Activated T-helper 2 cell treated with anti-CD3 and anti-CD28 coated beads, Interferon-gamma antibody, Interleukin-2, Interleukin-4, amounts not matched to agents 10 μg/mL and 5 μg/mL and 100 μg/mL, durations not matched to agents 14 hours and 24 hours and 36 hours (primary cell): ENCODE measurements around the gene SIRPB1. TPM values are rescaled to one million over a fixed set of nuclear protein-coding genes. Genes with fewer than 3 reads are reported as not detected.
"Not testable (repeated sequence)": the region's sequence is repeated elsewhere in the genome, so short reads cannot be mapped to it uniquely, and the experiment has no call there.

Experiments used
- DNase-seq: peaks from one replicate; pipeline ENCODE4 v3.0.0; 2021; ENCODE audit warnings: low spot score
- H3K27ac Mint-ChIP-seq: one replicate; pipeline ENCODE4 v1.8.0; 2021; ENCODE audit warnings: mixed read lengths
- H3K27me3 Mint-ChIP-seq: one replicate; pipeline ENCODE4 v1.8.0; 2021; ENCODE audit warnings: low read depth, mixed read lengths
- H3K36me3 Mint-ChIP-seq: one replicate; pipeline ENCODE4 v1.8.0; 2021; ENCODE audit warnings: low read depth, mixed read lengths
- H3K4me1 Mint-ChIP-seq: one replicate; pipeline ENCODE4 v1.8.0; 2021; ENCODE audit warnings: low read depth, mixed read lengths
- H3K4me3 Mint-ChIP-seq: one replicate; pipeline ENCODE4 v1.8.0; 2021; ENCODE audit warnings: low read depth, mild to moderate bottlenecking, moderate library complexity, mixed read lengths
- H3K9me3 Mint-ChIP-seq: one replicate; pipeline ENCODE4 v1.8.0; 2021; ENCODE audit warnings: mixed read lengths
- intact Hi-C: fragments of 100-400 bp; cut with micrococcal nuclease; formaldehyde crosslinking; loops from one replicate; pipeline ENCODE4 v1.15.1; 2023
- total RNA-seq: library from RNA; stranded (reverse); gene quantifications from 2 replicates; pipeline ENCODE4 v1.2.3, GENCODE V29; 2022

The SIRPB1 gene
- total RNA-seq, 1 donor from 2014 or later, result 1.6 TPM

DNA sequence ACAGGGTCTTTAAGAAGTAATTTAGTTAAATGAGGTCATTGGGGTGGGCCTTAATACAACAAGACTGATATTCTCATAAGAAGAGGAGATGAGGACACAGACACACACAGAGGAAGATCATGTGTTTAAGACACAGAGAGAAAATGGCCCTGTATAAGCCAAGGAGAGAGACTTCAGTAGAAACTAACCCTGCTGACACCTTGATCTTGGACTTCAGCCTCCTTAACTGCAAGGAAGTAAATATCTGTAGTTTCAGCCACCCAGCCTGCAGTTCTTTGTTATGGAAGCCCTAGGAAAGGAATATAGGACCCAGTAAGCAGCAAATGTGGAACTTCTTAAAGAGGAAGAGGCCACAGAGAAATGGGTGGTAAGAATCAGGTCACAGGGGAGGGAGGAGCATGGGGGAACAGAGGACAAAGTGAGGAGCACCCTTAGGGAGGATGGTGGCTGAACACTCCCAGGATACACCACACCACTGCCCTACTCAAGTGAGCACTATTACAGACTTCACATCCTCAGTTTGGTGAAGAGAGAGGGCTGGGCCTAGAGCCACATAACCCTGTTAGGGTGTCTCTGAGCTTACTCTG, 762 bp downstream of the SIRPB1 start:
- Mint-ChIP-seq H3K27ac (no peak overlapping the region), H3K9me3 (peaks cover 11% of the 10 kb centered on the region), H3K36me3 (peaks cover 31% of the 10 kb centered on the region), H3K27me3 (no peaks in the 10 kb centered on the region), H3K4me3 (no peak overlapping the region), H3K4me1 (peaks cover 46% of the 10 kb centered on the region)
- DNase-seq, result no peak
- intact Hi-C loops, result no loop called here

DNA sequence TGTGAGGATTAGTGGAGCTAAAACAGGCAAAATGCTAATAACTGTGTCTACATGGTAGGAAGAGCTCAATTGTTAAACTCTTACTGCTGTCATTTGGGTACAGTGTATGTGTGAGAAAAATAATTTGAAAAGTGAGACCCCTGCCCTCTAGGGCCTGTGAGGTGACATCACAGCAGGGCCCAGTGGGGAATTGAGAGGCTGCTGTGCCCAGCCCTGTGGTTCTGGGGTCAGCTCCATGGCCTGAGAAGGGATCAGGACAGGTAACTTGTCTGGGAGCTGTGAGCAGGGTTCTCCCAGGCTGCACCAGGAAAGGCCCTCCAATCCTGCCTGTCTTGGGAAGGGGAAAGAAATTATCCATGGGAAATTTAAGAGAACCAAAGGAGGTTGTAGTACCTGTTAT, 1.3 kb downstream of the SIRPB1 start:
- Mint-ChIP-seq H3K4me3 (no peak overlapping the region), H3K9me3 (peaks cover 11% of the 10 kb centered on the region), H3K4me1 (peaks cover 46% of the 10 kb centered on the region), H3K36me3 (peaks cover 31% of the 10 kb centered on the region), H3K27ac (no peak overlapping the region), H3K27me3 (no peaks in the 10 kb centered on the region)
- intact Hi-C loops, result no loop called here
- DNase-seq, result no peak

- Mint-ChIP-seq H3K27ac (no peak overlapping the region), H3K27me3 (no peaks in the 10 kb centered on the region), H3K4me1 (peaks cover 34% of the 10 kb centered on the region), H3K9me3 (peaks cover 11% of the 10 kb centered on the region), H3K4me3 (no peak overlapping the region), H3K36me3 (peaks cover 31% of the 10 kb centered on the region)
- intact Hi-C loops, result no loop called here
- DNase-seq, result no peak
Observed at GRCh38 chr20:1616858-1617434, 2.9 kb downstream of the SIRPB1 start.

GRCh38 chr20:1610404-1610803, 9.4 kb downstream of the SIRPB1 start:
- H3K27ac Mint-ChIP-seq, intact Hi-C loops, H3K4me1 Mint-ChIP-seq, H3K36me3 Mint-ChIP-seq, H3K4me3 Mint-ChIP-seq, H3K9me3 Mint-ChIP-seq, H3K27me3 Mint-ChIP-seq, DNase-seq: not testable (repeated sequence)

- H3K9me3 Mint-ChIP-seq, DNase-seq, H3K4me3 Mint-ChIP-seq, intact Hi-C loops, H3K36me3 Mint-ChIP-seq, H3K27me3 Mint-ChIP-seq, H3K4me1 Mint-ChIP-seq, H3K27ac Mint-ChIP-seq: not testable (repeated sequence)
Observed at GRCh38 chr20:1608678-1609347, 11.0 kb downstream of the SIRPB1 start.

GRCh38 chr20:1600736-1601135, 19.1 kb downstream of the SIRPB1 start:
- Mint-ChIP-seq H3K27ac (no peak overlapping the region), H3K36me3 (no peaks in the 10 kb centered on the region), H3K4me1 (no peaks in the 10 kb centered on the region), H3K4me3 (no peak overlapping the region), H3K27me3 (no peaks in the 10 kb centered on the region), H3K9me3 (no peaks in the 10 kb centered on the region)
- intact Hi-C loops, result no loop called here
- no peak for DNase-seq

DNA sequence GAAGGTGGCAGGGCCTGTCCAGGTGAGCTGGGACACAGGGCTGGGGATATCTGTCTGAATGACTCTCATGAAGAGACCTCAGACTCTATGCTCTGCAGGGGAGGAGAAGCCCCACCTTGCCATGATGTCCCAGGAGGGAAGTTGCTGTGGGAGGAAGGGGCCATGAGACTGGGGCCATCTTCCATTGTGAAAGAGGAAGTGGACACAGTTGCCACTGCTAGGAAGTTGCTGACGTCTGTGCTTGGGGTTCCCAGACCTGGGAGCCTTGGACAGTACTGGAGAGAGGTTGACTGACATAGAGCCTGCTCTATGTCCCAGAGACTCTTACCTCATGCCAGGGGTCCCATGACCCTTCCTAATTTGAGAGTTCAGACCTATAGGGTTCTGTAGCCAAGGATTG, 24.5 kb downstream of the SIRPB1 start:
- Mint-ChIP-seq H3K4me3 (no peak overlapping the region), H3K27ac (no peak overlapping the region), H3K27me3 (no peaks in the 10 kb centered on the region), H3K36me3 (no peaks in the 10 kb centered on the region), H3K9me3 (no peaks in the 10 kb centered on the region), H3K4me1 (no peaks in the 10 kb centered on the region)
- no peak for DNase-seq
- intact Hi-C loops, result no loop called here

- Mint-ChIP-seq H3K9me3 (no peaks in the 10 kb centered on the region), H3K4me1 (no peaks in the 10 kb centered on the region), H3K27me3 (no peaks in the 10 kb centered on the region), H3K4me3 (no peak overlapping the region), H3K27ac (no peak overlapping the region), H3K36me3 (no peaks in the 10 kb centered on the region)
- DNase-seq, result no peak
- intact Hi-C loops, result no loop called here
Observed at GRCh38 chr20:1588533-1589460, 31.0 kb downstream of the SIRPB1 start.

- H3K4me3 Mint-ChIP-seq, result no peak overlapping the region
- H3K9me3 Mint-ChIP-seq, result no peaks in the 10 kb centered on the region
- H3K36me3 Mint-ChIP-seq, result no peaks in the 10 kb centered on the region
- no peak for DNase-seq
- no peaks in the 10 kb centered on the region for H3K27me3 Mint-ChIP-seq
- no peak overlapping the region for H3K27ac Mint-ChIP-seq
- intact Hi-C loops, result no loop called here
- no peaks in the 10 kb centered on the region for H3K4me1 Mint-ChIP-seq
Observed at GRCh38 chr20:1587781-1588532, 31.9 kb downstream of the SIRPB1 start.

- intact Hi-C loops, result no loop called here
- H3K36me3 Mint-ChIP-seq, result no peaks in the 10 kb centered on the region
- no peak overlapping the region for H3K4me3 Mint-ChIP-seq
- no peaks in the 10 kb centered on the region for H3K27me3 Mint-ChIP-seq
- no peaks in the 10 kb centered on the region for H3K9me3 Mint-ChIP-seq
- no peak overlapping the region for H3K27ac Mint-ChIP-seq
- DNase-seq, result no peak
- peaks cover 3% of the 10 kb centered on the region for H3K4me1 Mint-ChIP-seq
Observed at GRCh38 chr20:1579488-1579887, 40.3 kb downstream of the SIRPB1 start.

DNA sequence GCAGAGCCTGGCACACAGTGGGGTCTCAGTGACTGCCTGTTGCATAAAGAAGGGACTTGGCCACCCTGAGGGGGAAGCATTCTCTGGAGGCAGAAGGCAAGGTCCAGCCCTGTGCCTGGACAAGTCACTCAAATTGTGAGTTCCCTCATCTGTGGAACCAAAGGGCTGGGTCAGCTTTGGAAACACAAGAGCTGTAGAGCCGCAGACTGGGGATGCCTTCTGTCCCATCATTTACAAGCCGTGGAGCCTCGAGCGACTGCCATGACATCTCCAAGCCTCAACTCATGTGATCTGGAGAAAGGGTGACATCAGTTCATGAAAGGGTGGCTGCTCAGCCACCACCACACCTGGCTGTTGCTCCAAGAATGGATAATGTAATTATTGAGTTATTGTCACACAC, 41.9 kb downstream of the SIRPB1 start:
- peaks cover 3% of the 10 kb centered on the region for H3K4me1 Mint-ChIP-seq
- H3K9me3 Mint-ChIP-seq, result no peaks in the 10 kb centered on the region
- no peaks in the 10 kb centered on the region for H3K36me3 Mint-ChIP-seq
- no peak overlapping the region for H3K4me3 Mint-ChIP-seq
- H3K27me3 Mint-ChIP-seq, result no peaks in the 10 kb centered on the region
- intact Hi-C loops, result no loop called here
- no peak overlapping the region for H3K27ac Mint-ChIP-seq
- peak; percentile 4 for DNase-seq

GRCh38 chr20:1577313-1577712, 42.5 kb downstream of the SIRPB1 start:
- H3K9me3 Mint-ChIP-seq, intact Hi-C loops, H3K27me3 Mint-ChIP-seq, DNase-seq, H3K36me3 Mint-ChIP-seq, H3K4me3 Mint-ChIP-seq, H3K4me1 Mint-ChIP-seq, H3K27ac Mint-ChIP-seq: not testable (repeated sequence)
